Activated CD4-positive, alpha-beta T cell treated with anti-CD3 and anti-CD28 coated beads, Interleukin-10, Interleukin-2, amounts not matched to agents 100 ng/mL and 50 ng/mL, durations not matched to agents 16 hours and 8 hours (primary cell): Measurements from ENCODE around the gene RNF126.

Source experiments
- DNase-seq: peaks from one replicate; pipeline ENCODE4 v3.0.0-alpha.2; 2020

RNF126 gene

DNA sequence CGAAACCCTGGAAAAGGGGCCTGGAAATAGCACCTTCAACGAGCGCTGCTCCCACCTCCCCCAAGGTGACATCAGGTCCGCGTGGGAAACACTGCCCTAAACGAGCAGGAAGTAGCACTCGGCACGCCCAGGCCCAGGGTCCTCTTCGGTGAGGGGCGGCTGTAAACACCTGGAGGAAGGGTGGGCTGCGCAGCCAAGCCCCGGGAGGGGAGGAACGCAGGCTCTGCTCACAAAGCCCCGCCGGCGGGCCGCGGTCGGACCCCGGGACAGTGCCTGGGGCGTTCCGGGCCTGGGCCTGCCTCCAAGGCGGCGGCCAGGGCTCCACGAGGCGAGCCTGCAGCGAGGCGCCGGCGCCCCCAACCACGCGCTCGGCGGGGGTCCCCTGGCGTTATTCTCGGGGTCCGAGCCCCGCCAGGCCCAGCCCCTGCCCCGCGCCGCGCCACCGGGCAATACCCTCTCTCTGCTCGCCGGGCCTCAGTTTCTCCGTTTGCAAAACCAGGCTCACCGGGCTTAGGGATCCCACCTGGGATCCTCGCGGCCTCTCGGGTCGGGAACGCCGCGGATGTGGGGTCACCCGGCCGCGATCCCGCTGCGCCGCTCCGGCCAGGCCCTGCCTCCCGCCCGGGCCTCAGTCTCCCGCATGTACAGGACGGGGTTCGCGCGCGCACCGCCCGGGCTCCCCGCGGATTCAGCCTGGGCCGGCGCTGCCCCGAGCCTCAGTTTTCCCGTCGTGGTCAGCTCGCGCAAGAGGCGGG lies 630 bp downstream of the RNF126 start:
- DNase-seq: peak; percentile 78

DNA sequence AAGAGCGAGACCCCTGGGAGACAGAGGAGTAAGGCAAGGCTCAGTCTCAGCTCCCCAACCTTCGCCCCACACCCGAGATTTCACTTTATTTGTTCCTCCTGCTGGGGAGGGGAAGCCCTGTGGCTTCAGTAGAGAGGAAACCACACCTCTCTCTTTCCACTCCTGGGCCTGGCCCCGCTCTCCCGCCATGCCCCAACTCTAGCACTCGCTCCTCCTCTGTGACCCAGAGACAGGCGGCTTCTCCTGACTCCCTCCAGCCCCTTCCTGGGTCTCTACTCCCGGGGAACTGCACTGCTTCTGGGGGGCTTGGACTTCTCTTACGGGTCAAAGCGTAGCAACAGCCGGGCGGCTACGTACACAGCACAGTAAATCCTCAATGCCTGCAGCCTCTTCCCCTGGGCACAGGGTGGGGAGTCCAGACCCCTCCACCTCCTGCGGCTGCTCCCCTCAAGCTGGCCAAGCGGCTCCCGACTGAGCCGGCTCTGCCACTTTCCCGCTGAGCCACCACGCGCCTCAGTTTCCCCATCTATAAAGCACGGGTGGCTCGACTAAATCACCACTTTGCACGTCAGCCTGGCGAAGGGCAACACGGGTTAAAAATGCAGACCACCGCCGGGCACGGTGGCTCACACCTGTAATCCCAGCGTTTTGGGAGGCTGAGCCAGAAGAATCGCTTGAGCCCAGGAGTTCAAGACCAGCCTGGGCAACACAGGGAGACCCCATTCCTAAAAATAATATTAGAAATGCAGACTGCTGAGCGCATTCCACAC lies 1.4 kb downstream of the RNF126 start:
- DNase-seq: peak; percentile 82

DNA sequence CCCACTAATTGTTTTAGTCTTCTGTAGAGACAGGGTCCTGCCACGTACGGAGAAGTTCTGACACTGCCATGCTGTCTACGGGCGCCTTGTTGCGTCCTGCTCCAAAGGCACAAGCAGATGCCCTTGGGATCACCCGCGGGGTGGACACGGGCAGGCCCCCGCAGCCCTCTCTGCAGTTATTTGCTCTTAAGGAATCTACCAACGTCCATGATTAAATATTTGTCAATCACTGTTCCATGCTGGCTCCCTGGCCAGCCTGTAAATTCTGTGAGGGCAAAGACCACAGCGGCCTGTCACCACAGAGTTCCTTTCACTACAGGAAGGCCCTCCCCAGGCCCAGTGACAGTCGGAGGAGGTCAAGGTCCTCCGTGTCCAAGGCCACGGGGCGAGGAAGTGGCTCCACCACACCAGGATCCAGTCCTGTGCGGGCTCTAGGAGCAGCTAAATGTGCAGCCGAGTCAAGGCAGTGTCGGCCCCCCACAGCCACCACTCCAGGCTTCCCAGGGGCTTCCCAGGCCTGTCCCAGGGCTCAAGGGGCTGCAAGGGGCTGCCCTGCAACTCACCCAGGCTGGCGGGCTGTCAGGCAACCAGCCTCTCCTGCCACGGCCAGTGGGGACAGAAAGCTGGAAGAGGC lies 2.1 kb downstream of the RNF126 start:
- DNase-seq: no peak

DNA sequence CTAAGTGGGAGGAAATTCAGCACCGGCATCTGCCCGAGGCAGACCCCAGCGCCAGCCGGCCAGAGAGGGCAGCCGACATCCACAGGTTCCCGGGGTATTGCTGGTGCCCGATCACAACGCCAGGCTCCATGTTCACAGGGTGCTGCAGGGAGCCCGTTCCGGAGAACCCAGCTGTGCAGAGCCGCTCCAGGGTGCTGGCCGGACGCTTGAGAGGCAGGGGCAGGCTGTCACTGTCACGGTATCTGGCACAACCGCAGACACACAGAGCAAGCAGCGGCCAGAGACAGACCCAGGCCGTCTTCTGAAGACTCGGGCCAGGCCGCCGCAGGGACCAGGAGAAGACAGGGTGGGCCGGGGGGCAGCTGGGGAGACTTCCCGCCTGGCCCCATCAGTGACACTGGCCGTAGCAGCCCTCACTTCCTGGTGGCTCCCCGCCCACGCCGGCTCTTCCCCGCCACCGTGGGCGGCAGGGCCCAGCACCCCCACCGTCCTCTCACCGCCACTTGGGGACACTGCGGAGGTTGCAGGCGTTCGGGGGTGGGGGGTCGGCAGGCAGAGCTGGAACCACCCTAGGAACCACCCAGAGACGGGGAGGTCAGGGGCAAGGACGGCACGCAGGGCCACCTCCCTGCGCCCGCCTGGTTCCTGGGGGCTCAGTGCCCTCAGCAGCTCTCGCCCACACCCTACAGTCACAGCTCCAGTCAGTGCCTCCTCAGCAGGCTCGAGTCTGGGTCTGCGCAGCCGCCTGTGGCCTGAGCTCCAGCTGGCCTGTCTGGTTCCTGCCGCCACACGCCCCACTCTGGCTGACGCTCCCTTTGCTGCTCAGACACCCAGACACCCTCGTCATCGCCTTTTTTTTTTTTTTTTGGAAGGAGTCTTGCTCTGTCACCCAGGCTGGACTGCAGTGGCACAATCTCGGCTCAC lies 3.8 kb downstream of the RNF126 start:
- DNase-seq: no peak

DNA sequence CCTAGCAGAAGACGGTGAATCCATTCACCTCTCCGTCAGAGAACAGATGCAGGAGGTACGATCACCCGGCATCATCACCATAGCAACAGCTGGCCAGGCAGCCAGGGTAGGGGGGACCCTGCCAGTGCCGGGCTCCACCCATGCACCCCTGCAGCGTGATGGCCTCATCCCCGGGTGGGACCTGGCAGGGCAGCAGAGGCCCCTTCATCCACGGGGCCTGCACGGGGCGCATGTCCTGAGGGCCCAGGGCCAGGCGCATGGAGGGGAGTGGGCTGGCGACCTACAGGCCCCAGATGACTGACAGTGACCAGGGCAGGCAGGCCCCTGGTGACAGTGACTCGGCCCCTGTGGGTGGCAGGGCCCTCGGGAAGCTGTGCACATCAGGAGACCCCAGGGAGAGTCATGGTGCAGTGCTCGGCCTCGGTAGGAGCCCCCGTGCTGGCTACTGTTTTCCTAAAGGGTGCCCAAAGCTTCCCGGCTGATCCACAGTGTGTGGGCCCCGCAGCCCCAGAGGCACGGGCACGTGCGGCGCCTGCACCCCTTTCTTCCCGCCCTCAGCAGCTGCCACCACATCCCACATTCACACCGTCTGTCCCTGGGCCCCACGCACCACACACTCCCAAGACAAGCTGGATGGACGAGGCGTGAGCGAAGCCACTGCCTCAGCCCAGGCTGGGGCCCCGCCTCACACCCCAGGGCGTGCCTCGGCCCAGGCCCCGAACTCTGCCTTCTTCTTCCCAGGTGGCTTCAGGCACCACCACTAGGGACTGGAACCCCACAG lies 4.8 kb downstream of the RNF126 start:
- DNase-seq: no peak

DNA sequence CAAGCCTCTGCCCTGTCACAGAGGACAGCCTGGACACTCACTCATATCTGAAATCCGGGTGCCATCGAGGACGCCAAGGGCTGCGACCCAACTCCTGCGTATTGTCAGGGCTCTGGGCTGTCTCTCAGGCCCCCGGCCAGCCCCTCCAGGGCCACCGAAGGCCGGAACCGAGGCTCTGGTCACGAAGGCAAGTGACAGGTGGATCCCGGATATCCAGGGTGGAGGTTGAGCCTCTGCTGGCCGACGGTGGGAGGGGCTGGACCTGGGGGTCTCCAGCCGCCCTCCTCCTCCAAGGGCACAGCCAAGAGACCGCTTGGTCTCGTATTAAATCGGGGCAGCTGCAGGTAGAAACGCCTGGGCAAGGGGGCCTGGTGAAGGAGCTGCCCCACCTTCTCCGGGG lies 5.4 kb downstream of the RNF126 start:
- DNase-seq: no peak

DNA sequence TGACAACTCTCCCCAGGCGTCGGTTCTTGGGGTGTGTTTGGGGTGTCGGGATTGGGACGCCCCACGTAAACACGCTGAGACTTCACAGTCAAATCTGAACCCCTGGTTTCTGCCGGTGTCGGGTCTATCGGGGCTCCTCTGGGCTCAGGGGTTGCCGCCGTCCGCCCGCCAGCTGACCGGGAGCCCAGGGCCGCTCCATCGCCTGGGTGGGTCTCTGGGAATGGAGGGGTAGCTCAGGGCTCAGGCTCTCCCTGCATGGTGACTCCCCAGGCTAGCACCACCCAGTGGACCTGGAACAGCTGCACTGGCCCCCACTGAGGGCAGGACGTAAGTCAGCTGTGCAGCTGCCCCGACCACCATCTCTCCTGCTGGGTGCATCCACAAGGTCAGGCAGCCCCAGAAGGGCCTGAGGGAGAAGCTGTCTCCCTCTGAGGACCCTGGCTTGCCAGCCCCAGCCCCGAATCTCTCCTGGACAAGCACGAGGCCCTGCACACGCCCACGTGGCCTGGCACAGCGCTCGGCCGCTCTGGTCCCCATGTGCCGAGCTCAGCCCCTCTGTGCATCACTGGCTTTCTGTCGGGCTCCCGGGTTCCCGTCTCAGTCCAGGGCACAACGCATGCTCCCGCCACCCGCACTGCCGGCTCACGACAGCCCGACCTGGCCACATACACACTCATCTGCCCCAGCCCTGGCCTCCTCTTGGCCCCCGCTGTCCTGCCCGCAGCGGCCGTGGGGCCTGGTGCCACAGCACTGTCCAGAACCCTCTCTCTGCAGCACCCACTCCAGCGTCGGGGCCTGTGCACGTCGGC lies 6.1 kb downstream of the RNF126 start:
- DNase-seq: no peak

DNA sequence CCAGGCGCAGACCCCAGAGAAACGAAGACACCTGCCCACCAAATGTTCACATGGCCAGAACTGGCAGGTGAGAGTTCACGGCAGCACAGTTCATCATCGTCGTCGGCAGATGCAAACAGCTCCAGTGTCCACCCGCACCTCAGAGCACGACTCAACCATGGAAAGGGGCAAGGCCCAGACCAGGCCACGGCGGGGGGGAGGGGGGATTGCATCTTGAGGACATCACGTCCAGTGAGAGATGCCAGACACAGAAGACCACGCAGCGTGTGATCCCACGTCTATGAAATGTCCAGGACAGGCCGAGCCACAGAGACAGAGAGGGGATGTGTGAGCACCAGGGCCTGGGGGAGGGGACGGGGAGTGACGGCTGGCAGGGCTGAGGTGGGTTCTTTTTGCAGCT lies 7.3 kb downstream of the RNF126 start:
- DNase-seq: no peak

DNA sequence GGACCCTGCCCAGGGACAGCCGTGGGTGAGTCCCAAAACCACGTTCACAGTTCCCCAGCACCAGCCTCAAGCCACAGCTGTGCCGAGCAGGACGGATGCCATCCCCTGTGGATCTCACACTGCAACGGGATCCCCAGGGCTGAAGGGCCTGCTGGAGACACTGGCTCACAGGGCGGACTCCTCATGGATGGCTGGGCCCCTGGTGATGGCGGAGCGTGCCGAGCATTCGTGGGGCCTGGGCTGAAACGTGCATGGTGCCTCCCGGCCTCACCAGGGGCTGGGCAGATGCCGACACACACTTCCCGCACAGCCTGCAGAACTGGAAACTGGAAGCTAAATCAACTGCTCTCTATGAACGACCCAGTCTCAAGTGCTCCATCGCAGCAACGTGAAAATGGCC lies 9.6 kb downstream of the RNF126 start:
- DNase-seq: no peak

DNA sequence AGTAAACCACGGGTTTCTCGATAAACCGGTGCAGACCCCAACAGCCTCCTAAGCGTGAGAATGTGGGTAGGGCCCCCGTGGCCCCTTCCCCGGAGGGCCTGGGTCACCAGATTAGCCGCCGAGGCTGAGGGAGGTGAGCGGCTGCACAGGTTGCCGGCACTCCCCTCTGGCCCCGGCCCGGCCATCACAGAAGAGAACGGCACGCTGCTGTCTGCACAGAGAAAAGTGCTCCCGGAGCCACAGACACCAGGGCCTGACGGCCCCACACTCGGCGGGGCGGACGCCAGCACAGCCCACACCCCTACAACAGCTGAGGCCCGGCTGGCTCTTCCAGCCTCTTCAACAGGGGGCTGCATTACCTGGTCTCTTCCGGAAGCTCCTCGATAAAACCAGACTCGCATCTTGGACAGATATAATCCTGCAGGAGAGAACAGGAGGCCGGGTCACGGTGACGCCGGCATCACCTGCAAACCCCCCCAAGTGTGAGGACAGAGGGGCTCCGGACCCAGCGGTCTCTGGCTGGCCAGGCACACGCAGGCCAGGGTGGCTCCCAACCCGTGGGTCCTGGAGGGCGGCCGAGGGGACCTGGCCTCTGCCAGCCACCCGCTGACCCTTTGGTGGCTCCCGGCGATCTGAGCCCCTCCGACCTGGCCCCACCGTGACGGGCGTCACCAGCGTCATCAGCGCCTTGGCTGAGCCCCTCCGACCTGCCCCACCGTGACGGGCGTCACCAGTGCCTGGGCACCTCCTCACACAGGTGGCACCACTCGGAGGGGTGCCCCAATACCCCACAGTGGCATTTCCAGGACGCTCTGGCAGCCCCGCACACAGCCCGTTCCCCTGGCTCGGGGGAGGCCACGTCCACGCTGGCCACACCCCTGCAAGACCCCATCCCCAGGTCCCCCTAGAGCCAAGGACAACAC lies 10.3 kb downstream of the RNF126 start:
- DNase-seq: no peak

DNA sequence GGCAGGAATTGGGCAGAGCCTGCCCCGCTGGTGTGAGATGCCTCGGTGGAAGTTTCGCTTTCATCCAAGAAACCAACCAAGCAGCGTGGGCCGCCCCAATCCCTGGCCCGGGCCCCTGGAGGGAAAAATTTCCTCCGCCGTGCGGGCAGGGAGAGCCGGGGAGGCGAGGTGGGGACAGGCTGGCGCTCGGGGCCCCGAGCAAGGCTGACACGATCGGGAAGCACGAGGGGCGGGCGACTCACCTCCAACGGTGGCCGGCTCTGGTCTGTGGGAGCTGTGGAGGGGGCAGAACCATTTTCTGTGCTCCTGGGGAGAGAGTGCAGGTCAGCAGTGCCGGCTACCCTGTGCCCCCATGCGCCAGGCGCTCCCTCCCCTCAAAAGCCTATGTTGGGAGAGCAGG lies 11.0 kb downstream of the RNF126 start:
- DNase-seq: no peak

DNA sequence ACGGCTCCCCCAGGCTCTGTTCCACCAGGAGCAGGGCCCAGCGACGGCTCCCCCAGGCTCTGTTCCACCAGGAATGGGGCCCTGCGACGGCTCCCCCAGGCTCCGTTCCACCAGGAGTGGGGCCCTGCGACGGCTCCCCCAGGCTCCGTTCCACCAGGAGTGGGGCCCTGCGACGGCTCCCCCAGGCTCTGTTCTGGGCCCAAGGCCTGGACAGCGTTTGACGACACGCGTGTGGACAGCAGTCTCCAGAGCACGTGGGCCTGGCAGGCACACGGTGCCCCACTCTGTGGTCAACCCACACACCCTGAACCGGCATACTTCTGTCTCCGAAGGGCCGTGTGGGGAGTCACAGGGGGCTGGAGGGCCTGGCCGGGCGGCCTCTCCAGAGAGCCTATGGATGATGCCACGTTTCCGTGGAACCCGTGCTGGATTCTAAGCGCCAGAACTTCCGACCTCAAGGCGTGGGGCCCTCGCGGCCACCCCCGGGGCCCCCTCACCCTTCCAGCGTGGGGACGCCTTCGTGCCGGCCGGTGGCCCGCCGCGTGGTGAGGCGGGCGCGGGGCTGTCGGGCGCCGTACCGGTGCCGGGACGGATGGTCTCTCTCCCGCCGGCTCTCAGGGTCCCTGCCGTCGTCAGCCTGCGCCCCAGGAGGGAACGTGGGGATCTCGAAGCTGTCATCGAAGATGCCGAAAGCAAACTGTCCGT lies 11.7 kb downstream of the RNF126 start:
- DNase-seq: no peak

DNA sequence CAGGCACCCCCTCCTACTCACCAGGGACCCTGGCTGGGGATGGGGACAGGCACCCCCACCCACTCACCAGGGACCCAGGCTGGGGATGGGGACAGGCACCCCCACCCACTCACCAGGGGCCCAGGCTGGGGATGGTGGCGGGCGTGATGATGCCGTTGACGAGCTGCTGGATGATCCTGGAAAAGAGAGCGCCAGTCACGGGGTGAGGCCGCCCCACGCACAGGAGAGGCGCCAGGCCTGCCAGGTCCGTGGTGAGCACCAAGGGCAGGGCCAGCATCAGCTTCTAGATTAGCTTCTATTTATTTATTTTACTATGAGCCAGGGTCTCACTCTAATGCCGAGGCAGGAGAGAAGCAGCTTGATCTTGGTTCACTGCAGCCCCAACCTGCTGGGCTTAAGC lies 12.9 kb downstream of the RNF126 start:
- no peak for DNase-seq

DNA sequence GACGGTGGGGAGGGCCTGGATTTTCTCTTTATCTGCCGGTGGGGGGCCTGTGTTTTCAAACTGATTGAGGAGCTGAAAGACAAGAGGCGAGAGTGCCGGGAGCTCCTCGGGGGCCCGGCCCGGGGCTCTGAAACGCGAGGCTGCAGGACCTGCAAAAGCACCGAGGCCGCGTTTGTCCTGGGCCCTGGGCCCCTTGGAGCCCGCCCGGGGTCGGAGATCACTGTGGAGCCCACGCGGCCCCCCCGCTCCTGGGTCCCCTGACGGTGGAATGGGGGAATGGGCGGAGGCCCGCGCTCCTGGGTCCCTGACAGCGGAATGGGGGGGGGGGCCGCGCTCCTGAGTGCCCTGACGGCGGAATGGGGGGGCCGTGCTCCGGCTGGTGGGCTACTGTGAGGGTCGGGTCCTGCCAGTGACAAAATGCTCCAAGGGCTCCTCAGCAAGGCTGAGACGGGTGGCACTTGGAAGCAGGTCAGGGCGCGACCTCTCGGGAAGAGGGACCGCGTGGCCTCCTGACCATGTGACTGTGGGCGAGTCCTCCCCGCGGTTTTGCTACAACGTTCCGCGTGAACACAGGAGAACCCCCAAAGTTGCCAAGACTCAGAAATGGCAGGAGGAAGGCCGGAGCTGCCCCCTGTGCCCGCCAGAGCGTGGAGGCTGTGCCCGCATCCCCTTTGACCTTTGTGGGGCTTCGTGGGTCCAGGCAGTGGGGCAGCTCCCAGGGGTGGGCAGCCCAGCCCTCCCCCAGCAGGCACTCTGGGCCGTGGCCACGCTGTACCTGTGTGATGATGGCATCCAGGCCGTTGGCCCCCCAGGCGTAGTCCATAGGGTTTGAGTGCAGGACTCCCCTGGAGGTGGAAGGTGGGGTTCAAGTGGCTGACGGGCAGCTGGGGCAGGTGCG lies 13.9 kb downstream of the RNF126 start:
- DNase-seq: no peak

DNA sequence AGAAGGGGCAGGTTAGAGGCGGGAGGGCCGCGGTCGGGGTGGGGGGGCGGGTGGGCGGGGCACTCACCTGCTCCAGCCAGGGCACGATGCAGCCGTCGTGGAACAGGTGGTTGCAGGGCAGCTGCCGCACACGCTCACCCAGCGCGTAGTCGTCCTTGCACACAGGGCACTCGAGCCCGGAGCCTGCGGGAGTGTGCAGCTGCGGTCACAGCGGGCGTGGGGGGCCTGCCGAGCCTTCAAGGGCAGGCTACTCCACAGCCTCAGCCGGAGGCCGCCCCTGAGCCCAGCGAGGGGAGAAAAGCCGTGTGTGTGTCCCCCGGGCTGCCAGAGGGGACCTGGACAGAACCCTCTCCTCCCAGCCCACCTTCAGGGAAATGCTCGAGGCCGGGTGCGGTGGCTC lies 14.7 kb downstream of the RNF126 start:
- DNase-seq: no peak

DNA sequence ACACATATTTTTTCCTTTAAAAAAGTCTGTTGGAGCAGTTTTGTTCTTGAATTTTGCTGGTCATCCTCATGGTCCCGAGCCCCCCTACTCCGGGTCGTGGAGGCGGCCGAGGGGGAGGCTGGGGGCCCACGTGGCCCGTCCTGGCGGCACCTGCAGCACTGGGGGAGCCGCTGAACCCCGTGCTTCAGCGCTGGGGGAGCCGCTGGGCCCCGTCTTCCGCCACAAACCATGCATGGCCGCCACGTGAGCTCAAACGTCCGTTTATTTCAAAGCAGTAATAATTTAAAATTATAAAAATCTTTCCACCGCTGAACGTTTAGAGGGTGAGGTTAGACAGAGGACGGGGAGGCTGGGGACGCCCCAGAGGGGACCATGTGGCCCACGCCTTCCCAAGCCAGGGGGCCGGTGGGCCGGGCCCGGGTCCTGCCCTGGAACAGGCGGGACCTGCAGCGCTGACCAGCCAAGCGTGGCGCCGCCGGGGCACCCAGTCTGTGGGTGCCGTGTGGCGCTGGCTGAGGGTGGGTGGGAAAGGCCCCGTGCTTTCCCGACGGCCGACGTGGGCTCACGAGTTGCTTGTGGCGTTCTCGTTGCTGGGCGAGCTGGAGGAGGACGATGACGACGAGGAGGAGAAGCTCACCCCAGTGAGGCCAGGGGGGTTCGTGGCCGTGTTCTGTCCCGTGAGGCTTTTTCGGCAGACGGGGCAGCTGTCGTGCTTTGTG lies 15.3 kb downstream of the RNF126 start:
- DNase-seq: no peak

DNA sequence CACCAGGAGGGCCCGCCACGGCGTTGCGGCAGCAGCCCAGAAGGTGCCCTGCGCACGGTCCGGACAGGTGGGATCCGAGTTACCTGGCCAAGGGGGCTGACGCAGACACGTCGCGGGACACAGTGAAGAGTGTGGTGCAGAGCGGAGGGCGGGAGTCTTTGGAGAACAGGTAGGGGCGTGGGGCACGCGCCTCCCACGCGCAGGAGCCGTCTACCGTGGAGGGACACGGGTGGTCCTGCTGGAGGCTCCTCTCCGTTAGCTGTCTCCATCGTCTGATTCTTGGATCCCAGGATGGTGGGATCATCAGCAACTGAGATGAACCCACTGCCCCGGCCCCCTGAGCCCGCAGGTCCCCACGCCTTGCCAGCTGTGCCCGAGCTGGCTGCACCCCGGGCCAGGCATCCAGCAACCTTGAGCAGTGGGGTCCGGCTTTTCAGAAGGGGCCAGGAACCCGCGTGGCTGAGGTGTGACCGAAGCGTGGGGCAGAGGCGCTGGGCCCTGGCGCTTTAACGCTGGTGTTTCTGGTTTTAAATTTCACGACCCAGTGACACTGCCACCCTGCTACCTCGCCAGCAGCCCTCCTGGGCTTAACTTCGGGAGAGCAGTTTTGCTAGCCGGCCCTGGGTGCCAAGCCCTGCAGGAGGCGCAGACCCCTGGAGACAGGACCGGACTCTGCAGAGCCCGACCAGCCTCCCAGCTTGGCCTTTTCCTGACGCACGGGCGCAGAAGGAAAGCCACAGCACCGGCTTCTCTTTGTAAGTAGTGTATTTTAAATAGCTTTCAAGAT lies 16.0 kb downstream of the RNF126 start:
- DNase-seq: no peak
